ENCODE results near the gene MAML1.
A peak's percentile ranks its signal among the peaks of the same experiment; 100 is the strongest.

The MAML1 gene

GRCh38 chr5:179795863-179796833, 63.5 kb downstream of the MAML1 start:
- peak; percentile 39 for DNase-seq

GRCh38 chr5:179796877-179797608, 64.4 kb downstream of the MAML1 start:
- no peak for DNase-seq

GRCh38 chr5:179797741-179798140, 65.1 kb downstream of the MAML1 start:
- DNase-seq = no peak

- DNase-seq = no peak
These were observed 65.6 kb downstream of the MAML1 start for GRCh38 chr5:179798144-179798770.

GRCh38 chr5:179798771-179799643, 66.4 kb downstream of the MAML1 start:
- DNase-seq = no peak

GRCh38 chr5:179799644-179799973, 67.0 kb downstream of the MAML1 start:
- DNase-seq = no peak

- DNase-seq = no peak
These were observed 67.6 kb downstream of the MAML1 start for GRCh38 chr5:179800071-179800695.

GRCh38 chr5:179800696-179801201, 68.1 kb downstream of the MAML1 start:
- DNase-seq = no peak

GRCh38 chr5:179801304-179802206, 68.9 kb downstream of the MAML1 start:
- DNase-seq = no peak

- DNase-seq = no peak
These were observed 69.7 kb downstream of the MAML1 start for GRCh38 chr5:179802207-179802883.

- DNase-seq = peak; percentile 73
These were observed 70.4 kb downstream of the MAML1 start for GRCh38 chr5:179802950-179803562.

GRCh38 chr5:179803651-179804554, 71.3 kb downstream of the MAML1 start:
- DNase-seq = no peak

- no peak for DNase-seq
These were observed 71.9 kb downstream of the MAML1 start for GRCh38 chr5:179804555-179804947.

GRCh38 chr5:179805070-179805528, 72.5 kb downstream of the MAML1 start:
- no peak for DNase-seq

GRCh38 chr5:179805529-179806249, 73.1 kb downstream of the MAML1 start:
- no peak for DNase-seq

GRCh38 chr5:179806250-179807048, 73.8 kb downstream of the MAML1 start, which contains the start of gene MGAT4B:
Gene MGAT4B, minus strand, starts transcription at chr5:179806866. Its CDS starts 283 bp downstream, at chr5:179806583.
- peak; percentile 28 for DNase-seq
